Panc1 (cell line): ENCODE measurements around the gene SEMA3D. TPM values are rescaled to one million over a fixed set of nuclear protein-coding genes. Genes with fewer than 3 reads are reported as not detected.

Experiments
- ATAC-seq: fragments of 200-7000 bp; cut with Tn5 transposase; 2 replicates; pipeline ENCODE4 v1.9.1; 2020; ENCODE audit warnings: mild to moderate bottlenecking, moderate library complexity
- BruUV-seq: library from RNA; stranded (reverse); fragments of 400-500 nt; replicated peaks from 2 replicates; lab custom pipeline; 2021; lab: Mats Ljungman, UMichigan
- CTCF ChIA-PET: fragments of 300-600 bp; sonication (Branson Sonifier 250); formaldehyde crosslinking; loops from one replicate; lab custom pipeline; 2022; ENCODE audit warnings: antibody characterized with exemption; lab: Charles Lee
- POLR2A ChIA-PET: fragments of 300-600 bp; sonication (Branson Sonifier 250); formaldehyde crosslinking; loops from one replicate; lab custom pipeline; 2022; ENCODE audit warnings: antibody characterized with exemption; lab: Charles Lee
- DNase-seq: peaks from one replicate; pipeline ENCODE4 v3.0.0-alpha.2; 2010; ENCODE audit warnings: low read depth, low spot score
- H3K27ac ChIP-seq: 2 replicates; pipeline ENCODE4 v1.5.1; 2011; ENCODE audit warnings: mild to moderate bottlenecking, low read length, inconsistent platforms
- H3K27me3 ChIP-seq: fragments of 200-500 bp; sonication (Bioruptor generic); 2 replicates; pipeline ENCODE4 v1.6.0; 2014; ENCODE audit warnings: low read length, inconsistent platforms; ENCODE audit not compliant: control insufficient read depth, insufficient read depth
- H3K36me3 ChIP-seq: fragments of 200-500 bp; sonication (Bioruptor generic); 2 replicates; pipeline ENCODE4 v1.5.1; 2014; ENCODE audit warnings: inconsistent platforms, mild to moderate bottlenecking, low read length, moderate library complexity; ENCODE audit not compliant: control insufficient read depth, insufficient read depth
- H3K4me1 ChIP-seq: 2 replicates; pipeline ENCODE4 v1.5.1; 2011; ENCODE audit warnings: inconsistent platforms, mild to moderate bottlenecking, low read length, moderate library complexity; ENCODE audit not compliant: control insufficient read depth, insufficient read depth
- H3K4me3 ChIP-seq, 2 experiments: 2 replicates each; pipeline ENCODE4 v1.5.1; 2011 to 2012; ENCODE audit warnings: low read depth in 2 of 2, low read length in 2 of 2, mild to moderate bottlenecking in 2 of 2, inconsistent platforms in 1 of 2, moderate library complexity in 1 of 2
- H3K9me3 ChIP-seq: fragments of 200-500 bp; sonication (Bioruptor generic); 2 replicates; pipeline ENCODE4 v1.5.1; 2014; ENCODE audit warnings: low read depth, mild to moderate bottlenecking, inconsistent platforms, low read length, moderate library complexity; ENCODE audit not compliant: control insufficient read depth, insufficient read depth
- CTCF ChIP-seq: fragments of 450-650 bp; IDR thresholded peaks from 2 replicates; pipeline ENCODE4 v1.5.1; 2017; ENCODE audit warnings: mild to moderate bottlenecking
- POLR2AphosphoS5 ChIP-seq: IDR thresholded peaks from 2 replicates; pipeline ENCODE4 v1.6.1; 2012; ENCODE audit warnings: mild to moderate bottlenecking, low read depth, low read length, moderate library complexity
- SIN3A ChIP-seq: IDR thresholded peaks from 2 replicates; pipeline ENCODE4 v1.6.1; 2012; ENCODE audit warnings: low read depth, mild to moderate bottlenecking, low read length, moderate library complexity, borderline replicate concordance; ENCODE audit not compliant: insufficient read depth
- TCF7L2 ChIP-seq: IDR thresholded peaks from 2 replicates; pipeline ENCODE4 v1.6.1; 2011; ENCODE audit warnings: mild to moderate bottlenecking, low read depth, low read length, inconsistent platforms
- in situ Hi-C: cut with HindIII; loops from 2 replicates; pipeline ENCODE4 v1.10.0; 2016; ENCODE audit warnings: low sequenced_read_pairs, low pct_unique_long_range_greater_than_20kb
- intact Hi-C: fragments of 100-400 bp; cut with micrococcal nuclease; formaldehyde crosslinking; loops from one replicate; pipeline ENCODE4 v1.10.0; 2022; ENCODE audit not compliant: unreplicated experiment
- total RNA-seq: library from RNA; stranded (reverse); gene quantifications from one replicate; pipeline ENCODE4 v1.2.1, GENCODE V29; 2021; ENCODE audit not compliant: unreplicated experiment
- TF ChIP-seq, protein P1 (sequence below), 2 experiments: IDR thresholded peaks; 2 replicates each; pipeline ENCODE4 v1.6.1; 2011 to 2012; ENCODE audit warnings: low read depth in 2 of 2, control low read depth in 1 of 2, low read length in 1 of 2, mild to moderate bottlenecking in 1 of 2, moderate library complexity in 1 of 2; ENCODE audit not compliant: insufficient read depth in 1 of 2

Gene SEMA3D
- total RNA-seq, 1 experiment from 2014 or later: 11.5 TPM

DNA sequence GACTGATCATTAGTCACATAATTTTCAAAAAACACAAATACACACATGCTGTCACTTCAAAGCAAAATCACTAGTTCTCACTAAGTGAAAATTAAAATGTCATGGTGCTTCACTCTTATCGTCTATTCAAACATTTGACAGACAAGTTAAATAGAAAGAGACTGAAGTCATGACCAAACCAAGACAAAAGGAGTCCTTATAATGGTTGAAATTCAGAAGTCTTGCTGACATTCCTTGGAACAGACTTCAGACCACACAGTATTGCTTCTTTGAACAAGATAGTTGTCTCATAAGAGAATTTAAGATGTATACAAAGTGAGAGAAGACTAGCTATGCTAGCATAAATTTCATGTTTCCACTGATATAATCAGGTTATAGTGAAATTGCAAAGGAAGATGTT lies 119.5 kb downstream of the SEMA3D start:
- H3K36me3 ChIP-seq: no peaks in the 10 kb centered on the region
- H3K27ac ChIP-seq: no peak overlapping the region
- H3K4me1 ChIP-seq: no peaks in the 10 kb centered on the region
- POLR2A ChIA-PET: no interaction called here
- in situ Hi-C loops: no loop called here
- no peaks in the 10 kb centered on the region for H3K27me3 ChIP-seq
- TF ChIP-seq, protein P1, sequence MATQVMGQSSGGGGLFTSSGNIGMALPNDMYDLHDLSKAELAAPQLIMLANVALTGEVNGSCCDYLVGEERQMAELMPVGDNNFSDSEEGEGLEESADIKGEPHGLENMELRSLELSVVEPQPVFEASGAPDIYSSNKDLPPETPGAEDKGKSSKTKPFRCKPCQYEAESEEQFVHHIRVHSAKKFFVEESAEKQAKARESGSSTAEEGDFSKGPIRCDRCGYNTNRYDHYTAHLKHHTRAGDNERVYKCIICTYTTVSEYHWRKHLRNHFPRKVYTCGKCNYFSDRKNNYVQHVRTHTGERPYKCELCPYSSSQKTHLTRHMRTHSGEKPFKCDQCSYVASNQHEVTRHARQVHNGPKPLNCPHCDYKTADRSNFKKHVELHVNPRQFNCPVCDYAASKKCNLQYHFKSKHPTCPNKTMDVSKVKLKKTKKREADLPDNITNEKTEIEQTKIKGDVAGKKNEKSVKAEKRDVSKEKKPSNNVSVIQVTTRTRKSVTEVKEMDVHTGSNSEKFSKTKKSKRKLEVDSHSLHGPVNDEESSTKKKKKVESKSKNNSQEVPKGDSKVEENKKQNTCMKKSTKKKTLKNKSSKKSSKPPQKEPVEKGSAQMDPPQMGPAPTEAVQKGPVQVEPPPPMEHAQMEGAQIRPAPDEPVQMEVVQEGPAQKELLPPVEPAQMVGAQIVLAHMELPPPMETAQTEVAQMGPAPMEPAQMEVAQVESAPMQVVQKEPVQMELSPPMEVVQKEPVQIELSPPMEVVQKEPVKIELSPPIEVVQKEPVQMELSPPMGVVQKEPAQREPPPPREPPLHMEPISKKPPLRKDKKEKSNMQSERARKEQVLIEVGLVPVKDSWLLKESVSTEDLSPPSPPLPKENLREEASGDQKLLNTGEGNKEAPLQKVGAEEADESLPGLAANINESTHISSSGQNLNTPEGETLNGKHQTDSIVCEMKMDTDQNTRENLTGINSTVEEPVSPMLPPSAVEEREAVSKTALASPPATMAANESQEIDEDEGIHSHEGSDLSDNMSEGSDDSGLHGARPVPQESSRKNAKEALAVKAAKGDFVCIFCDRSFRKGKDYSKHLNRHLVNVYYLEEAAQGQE (IDR thresholded peaks at IDR 0.05; ENCODE audit: insufficient read depth in 1 of 2, low read depth in 2 of 2, low read length in 1 of 2): no peak
- TF ChIP-seq SIN3A: no peak
- TF ChIP-seq TCF7L2: no peak
- no peak for TF ChIP-seq POLR2AphosphoS5
- no peak for TF ChIP-seq CTCF
- no peak for DNase-seq
- CTCF ChIA-PET: no interaction called here
- intact Hi-C loops: no loop called here
- no peak overlapping the region for H3K4me3 ChIP-seq
- no TSS peak for BruUV-seq
- no peak for ATAC-seq
- H3K9me3 ChIP-seq: no peaks in the 10 kb centered on the region

DNA sequence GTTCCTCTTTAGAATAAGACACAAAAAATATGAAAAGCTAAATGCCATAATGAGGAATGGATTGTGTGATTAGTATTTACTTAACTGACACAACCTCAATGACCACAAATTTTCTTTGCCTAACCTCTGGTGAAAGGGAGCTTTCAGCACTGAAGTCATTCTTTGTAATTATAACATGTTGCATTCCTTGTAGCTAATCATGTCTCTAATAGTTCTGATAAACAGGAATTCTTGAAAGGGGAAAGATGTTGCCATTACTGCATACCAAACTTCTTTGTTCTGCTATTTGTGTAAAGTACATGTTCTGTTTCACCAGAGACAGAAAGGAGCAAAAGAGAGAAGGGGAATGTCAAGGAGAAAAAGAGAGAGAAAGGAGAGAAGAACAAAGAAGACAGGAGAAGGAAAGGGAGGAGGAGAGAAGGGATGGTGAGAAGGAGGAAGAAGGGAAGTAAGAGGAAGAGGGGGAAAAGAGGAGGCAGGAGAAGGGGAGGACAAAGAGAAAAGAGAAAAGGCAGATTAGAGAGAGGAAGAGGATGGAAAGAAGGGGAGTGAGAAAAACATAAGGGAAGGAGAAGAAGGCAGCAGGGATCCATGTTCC lies 120.9 kb downstream of the SEMA3D start:
- ATAC-seq (no peak), DNase-seq (no peak)
- ChIA-PET POLR2A (no interaction called here), CTCF (interaction anchor here (0.7 kb wide), 1 partner anchor 95 kb away, joined by 3 read pairs; no protein-coding TSS in a partner anchor)
- H3K27ac ChIP-seq: no peak overlapping the region
- H3K4me3 ChIP-seq: no peak overlapping the region
- no TSS peak for BruUV-seq
- intact Hi-C loops: no loop called here
- no peak for TF ChIP-seq POLR2AphosphoS5
- TF ChIP-seq SIN3A: no peak
- TF ChIP-seq, protein P1 (IDR thresholded peaks at IDR 0.05; ENCODE audit: insufficient read depth in 1 of 2, low read depth in 2 of 2, low read length in 1 of 2): no peak
- TF ChIP-seq CTCF: no peak
- no peak for TF ChIP-seq TCF7L2
- no peaks in the 10 kb centered on the region for H3K36me3 ChIP-seq
- no peaks in the 10 kb centered on the region for H3K9me3 ChIP-seq
- no peaks in the 10 kb centered on the region for H3K4me1 ChIP-seq
- no peaks in the 10 kb centered on the region for H3K27me3 ChIP-seq
- in situ Hi-C loops: no loop called here
